Stimulated activated CD4-positive, alpha-beta T cell treated with anti-CD3 and anti-CD28 coated beads, Interleukin-4, amount 100 ng/mL, for 24 hours (primary cell): ENCODE data around the gene PIGN.
"Not testable (repeated sequence)": the region's sequence is repeated elsewhere in the genome, so short reads cannot be mapped to it uniquely, and the experiment has no call there.

Source experiments
- DNase-seq: peaks from one replicate; pipeline ENCODE4 v3.0.0-alpha.2; 2020

Gene PIGN

DNA sequence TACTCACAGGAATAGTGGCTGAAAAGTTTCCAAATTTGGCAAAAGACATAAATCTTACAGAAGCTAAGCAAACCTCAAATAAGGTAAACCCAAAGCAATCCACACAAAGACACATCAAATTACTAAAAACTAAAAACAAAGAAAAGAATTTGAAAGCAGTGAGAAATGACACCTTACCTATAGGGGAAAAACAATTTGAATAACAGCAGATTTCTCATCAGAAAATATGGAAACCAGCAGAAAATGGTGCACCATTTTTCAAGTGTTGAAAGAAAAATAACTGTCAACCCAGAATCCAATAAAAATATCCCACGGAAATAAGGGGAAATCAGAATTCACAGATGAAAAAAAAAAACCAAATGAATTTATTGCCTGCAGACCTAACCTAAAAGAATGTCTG lies 138.6 kb downstream of the PIGN start:
- DNase-seq: no peak

DNA sequence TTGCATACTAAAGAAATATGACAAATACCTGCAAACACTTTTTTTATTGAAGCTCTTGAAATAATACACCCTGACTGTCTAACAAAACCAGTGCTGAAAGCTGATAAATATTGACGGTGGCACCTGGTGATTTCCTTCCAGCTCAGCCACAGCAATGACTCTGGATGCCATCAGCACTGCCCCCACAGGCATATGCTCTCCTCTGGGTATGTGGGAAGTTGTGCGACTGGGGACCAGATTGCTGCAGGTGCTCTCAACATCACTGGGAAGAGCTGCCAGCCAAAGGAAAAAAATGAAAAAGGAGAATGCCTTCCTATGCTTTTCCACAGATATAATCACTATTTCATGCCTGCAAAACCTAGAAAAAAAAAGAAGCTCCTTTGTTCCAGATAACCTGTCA lies 141.5 kb downstream of the PIGN start:
- DNase-seq: no peak

DNA sequence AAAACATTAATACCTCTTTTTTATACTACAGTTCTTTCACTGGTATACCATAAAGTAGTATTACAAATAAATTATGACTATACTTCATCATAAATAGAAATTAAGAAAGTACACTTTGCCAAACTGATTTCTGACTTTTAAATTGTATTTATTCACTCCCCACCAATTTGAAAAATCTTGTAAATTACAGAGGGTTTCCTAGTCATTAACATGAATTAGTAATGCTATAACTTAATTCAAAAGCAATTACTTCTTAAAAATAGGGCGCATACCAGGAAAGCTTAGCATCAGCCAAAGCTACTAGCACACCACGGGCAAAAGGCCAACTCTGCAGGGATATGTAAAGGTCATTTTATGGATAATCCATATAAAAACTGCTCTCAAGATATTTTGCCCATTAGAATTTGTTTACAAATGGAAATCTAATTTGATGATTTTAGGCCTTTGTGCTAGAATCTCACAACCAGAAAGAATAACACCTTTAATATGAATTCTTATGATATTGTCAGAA lies 142.3 kb downstream of the PIGN start:
- no peak for DNase-seq

DNA sequence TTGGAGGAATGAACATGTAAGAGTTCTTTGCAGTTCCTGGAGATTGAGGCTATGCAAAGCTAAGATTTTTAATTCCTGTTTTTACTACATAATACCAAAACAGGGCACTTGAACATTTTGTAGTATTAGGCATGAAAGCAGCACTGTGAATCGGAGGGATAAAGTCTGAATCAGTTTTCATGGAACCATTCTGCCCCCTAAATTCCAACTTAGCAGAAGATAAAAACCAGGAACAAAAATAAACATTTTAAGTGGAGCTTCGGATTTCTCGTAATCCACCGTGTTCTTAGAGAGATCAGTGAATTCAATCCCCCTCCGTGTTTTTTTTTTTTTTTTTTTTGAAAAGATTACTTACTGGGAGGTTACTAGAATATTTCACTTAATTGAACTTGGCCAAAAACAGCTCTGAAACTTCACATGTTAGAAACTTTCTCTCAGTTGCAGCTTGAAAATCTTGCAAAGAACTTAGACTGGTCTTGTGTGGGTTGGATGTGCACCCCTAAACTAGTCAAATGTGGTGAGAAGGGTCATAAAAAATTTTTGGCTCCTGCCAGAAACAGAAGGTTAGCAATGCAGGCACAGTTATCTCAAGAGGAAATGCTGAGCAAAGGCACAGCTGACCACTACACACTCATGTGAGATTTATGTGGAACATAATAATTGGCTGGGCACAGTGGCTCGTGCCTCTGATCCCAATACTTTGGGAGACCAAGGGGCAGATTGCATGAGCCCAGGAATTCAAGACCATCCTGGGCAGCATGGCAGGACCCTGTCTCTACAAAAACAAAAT lies 148.7 kb downstream of the PIGN start:
- no peak for DNase-seq

DNA sequence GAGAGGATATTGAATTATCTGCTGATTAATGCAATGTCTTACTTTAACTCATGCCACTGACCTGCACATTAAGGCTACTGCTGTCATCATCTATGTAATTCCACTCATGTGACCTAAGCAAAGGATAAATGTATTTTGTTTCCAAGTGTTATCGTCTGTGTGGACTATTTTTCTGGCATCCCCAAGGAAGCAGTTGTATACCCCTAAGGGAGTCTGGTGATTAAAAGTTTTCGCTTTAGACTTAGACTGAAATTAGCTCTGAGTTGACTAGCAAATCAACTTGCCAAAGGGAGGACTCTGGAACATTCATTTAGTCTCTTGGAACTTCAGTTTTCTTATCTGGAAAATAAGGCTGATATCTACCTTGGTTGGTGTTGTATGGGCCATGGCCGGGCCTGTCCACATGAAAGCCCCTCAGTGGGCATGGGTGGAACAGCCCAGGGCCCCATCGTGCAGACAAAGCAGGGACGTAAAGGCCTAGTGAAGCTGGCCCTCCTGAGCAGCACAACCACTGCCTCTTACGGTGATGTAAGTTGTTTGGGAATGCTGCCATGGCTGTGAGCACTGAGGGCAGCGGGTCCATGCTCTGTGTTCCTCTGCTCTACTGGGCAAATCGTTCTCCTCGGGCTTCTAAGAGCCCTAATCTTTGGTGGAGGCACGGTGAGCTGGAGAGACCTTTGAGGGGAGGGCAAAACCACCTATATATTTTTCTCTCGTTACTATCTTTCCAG lies 149.7 kb downstream of the PIGN start:
- no peak for DNase-seq

DNA sequence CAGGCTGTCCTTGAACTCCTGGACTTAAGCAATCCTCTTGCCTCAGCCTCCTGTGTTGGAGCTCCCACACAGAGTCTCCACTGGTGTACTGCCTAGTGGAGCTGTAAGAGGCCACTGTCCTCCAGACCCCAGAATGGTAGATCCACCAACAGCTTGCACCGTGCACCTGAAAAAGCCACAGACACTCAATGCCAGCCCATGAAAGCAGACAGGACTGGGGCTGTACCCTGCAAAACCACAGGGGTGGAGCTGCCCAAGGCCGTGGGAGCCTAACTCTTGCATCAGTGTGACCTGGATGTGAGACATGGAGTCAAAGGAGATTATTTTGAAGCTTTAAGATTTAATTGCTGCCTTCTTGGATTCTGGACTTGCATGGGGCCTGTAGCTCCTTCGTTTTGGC lies 152.6 kb downstream of the PIGN start:
- DNase-seq: not testable (repeated sequence)

DNA sequence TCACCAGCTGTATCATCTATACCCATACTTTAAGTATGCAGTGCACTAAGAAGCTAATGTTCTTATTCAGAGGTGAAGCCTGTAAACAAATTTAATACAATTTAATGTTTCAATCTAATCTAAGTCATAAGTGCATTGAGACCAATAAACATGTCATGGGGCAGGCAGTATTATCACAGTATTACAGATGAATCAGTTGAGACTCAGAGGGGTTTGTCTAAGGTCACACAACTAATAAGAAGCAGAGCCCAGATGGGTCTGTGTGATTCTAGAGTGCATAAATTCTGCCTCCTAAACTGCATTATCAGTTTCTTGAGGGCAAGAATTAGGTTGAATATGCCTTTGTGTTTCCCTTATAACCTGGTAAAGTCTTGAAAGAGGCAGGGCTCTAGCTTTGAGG lies 153.1 kb downstream of the PIGN start:
- no peak for DNase-seq

DNA sequence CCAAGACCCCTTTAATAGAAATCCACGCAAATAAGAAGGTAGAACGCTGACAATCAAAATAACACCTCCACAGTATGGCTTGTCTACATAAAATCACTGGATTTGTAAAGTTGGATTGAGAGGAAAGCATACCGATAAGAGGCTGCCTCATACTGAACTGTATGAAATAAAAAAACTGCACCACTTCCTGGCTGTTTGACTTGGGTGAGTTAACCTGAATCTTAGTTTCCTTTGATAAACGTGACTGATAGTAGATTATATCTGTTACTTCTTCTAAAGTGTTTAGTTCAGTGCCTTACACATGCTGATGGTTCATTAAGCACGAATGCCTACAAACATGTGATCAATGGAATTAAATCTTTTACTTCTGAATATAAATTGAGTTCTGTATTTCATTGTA lies 153.6 kb downstream of the PIGN start:
- no peak for DNase-seq

DNA sequence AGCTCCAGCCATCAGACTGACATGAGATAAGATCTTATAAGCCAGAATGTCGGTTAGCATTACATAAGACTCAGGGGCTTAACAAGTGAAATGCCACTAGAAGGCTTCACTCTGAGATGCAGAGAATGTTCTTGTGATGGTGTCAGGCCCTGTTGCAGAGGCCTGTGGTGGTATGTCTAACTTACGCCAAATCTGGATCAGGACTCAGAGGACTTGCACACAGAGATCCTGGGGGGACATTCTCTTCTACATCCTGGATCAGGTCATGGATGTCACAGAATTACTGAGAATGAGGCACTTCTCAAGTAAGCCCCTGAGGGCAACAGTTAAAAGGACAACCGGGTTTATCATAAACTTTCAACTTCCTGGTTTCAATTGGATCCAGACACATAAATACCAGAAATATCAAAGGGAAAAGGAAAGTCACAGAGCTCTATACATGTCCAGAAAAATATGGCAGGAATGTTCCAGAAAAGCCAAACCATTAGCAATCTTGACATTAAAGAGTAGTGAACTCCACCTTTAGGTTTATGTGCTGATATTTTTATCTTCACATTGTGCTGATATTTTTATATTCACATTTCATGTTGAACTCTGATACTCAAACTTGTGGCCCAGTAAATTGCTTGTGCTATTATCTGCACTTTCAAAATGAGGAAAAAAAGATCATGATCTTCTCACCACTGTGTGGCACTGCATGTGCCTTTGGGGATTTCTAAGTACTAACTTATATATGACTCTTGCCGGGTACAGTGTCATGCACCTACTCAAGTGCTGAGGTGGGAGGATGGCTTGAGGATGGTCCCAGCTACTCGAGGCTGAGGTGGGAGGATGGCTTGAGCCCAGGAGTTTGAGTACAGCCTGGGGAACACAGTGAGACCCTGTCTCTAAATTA lies 156.5 kb downstream of the PIGN start:
- no peak for DNase-seq

DNA sequence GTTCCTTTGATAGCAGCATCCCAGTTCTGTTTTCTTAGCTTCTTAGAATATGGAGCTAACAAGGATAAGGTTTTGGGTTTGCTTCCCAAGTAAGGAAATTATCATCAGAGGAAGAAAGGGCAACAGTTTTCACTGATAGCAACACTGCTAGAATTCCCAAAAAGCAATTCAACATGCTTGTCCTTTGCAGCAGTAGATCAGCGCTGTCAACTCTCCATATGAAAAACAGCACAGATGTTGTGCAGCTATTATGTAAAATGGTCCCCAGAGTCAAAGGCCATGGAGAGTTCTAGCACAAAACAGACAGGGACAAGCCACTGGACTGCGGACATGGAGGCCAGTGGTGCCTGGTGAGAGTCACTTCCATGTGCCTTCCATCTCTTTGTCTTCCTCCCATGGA lies 158.1 kb downstream of the PIGN start:
- no peak for DNase-seq

DNA sequence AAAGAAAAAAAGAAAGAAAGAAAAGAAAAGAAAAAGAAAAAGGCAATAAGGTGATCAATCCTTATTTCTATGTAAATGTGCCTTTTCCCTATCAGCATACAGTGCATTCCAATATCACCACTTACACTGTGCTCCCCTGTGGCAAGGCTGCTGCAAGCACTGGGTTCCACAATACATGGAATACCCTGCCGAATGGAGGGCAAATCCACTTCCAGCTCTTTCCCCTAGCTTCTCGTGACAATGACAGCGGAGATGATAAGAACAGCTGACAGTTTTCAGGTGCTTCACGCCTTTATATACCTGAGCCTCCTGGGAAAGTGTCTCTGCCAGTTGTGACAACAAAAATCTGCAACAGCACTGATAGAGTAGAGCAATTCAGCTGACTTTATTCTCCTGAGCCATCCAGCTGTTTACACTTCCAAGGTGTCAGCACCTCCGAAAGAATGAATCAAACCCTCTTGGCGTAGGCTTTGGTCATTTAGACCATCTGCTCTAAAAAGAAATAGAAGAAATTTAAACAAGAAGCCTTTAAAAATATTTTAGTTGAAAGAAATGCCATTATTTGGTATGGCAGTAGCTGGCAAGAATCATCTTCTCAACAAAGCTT lies 158.8 kb downstream of the PIGN start:
- no peak for DNase-seq

DNA sequence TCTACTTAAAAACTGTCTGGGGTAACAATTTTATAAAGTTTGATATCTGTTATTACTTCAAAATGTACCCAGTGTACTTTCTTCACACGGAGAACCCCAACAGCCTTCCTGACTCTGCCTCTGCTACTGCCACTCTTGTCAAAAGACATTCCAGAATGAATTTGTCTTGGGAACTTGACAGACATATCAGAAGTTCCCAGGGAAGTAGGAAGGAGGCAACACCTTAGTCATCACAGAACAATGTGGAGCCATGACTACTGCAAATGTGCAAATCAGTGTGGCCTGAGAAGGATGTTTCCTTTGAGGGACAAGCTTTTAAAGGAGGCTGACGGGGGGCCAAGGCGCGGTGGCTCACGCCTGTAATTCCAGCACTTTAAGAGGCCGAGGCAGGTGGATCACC lies 160.3 kb downstream of the PIGN start:
- no peak for DNase-seq

DNA sequence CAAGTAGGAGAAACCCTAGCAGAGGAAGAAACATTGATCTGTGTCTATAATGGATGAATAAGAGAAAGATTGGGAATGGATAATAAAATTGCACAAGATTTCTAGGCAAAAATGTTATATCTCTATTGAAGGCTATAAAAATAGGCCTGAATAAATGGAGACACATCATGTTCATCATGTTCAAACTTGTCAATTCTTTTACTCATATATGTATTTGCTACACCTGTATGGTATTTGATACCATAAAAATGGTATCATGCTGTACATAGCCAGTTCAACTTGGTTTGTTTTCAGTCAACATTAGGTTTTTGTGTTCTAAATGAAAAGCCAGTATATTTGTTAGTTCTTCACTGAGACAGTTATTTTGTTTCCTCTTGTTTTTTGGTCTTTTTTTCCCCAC lies 161.9 kb downstream of the PIGN start:
- DNase-seq: no peak

DNA sequence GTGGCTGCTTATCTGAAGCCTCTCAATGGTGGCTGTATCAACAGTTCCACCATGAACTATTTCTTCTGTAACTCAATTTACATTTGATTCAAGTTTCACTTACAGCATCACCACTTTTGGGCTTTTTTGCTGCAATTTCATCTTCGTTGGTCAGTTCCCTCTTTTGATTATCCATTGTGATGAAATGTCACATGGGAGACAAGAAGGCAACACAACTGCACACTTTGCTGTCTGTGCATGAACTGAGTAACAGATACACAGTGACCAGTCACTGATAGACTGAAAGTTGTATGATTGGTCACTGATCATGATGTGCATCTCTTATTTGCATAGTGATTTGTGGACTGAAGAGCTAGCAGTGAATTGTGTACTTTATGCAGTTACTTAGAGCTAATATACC lies 163.3 kb downstream of the PIGN start:
- no peak for DNase-seq

DNA sequence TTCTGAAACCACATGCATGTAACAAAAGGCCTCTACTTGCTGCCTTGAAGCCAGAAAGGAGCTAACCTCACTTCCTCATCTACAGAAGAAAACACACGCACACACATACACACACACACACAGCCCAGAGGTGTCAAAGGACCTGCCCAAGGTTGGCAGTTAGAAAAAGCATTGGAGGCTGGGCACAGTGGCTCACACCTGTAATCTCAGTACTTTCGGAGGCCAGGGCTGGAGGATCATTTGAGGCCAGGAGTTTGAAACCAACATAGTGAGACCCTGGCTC lies 168.2 kb downstream of the PIGN start:
- no peak for DNase-seq

DNA sequence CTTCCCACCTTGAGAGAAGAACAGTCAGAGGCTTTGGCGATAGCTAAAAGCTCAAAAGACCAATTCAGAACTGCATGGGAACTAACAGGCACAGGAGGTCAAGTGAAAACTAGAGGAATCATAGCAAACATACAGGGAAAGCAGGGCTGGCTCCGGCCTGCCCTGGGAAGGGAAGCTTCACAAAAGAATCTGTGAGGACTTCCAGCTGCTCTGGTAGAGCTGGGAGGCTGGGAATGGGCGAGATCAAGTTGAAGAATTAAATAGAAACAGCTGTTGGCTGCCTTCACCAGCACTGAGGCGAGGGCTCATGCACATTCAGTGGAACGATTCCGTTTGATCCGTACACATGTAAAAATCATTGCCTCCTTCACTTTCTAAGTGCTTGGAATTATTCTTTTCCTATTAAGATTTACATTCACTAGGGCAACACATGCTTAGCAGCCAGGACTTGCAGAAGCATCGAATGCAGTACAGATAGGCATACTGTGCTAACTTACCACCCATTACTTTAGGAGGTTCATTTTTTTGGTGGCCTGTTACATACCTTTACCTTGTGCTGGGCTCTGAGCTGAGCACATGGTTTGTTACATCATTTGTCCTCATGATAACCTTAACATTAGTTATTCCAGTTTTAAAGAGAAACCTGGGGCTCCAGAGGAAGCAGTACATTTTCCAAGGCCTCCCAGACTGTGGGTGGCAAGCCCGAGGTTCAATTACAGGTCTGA lies 168.7 kb downstream of the PIGN start:
- DNase-seq: no peak

DNA sequence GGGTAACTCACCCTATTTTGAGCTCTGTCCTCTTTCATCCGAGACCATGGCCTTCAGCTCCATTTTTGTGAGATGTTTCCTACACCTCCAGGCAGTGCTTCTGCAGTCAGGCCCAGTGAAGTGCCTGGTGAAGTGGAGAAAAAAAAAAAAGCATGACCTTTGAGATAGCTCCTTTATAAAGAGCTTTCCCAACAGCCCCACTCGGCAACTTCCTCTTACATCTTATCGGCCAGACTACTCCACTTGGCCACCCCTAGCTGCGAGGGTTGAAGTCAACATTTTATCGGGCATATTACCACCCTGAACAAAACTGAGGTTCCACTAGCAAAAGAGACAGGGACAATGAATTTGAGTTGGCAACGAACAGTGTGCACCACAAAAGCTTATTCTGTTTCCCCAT lies 169.2 kb downstream of the PIGN start:
- DNase-seq: no peak

DNA sequence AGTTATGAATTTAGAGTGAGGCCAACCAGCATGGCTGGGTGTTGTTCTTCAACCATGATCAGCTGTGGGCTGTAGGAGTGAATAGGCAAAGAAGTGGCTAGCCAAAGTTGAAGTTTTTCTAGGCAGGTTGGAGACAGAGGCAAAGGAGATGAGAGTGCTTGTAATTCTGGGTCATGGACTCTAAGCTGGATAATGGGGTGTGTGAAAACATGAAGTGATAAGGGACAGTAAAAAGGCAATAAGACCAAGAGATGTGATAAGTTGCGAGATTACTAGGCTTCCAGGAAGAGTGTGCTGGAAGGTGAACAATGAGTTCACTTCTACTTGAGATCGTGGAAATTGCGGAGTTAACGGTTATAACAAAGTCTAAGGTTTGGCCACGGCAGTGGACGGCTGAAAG lies 175.4 kb downstream of the PIGN start:
- DNase-seq: no peak

DNA sequence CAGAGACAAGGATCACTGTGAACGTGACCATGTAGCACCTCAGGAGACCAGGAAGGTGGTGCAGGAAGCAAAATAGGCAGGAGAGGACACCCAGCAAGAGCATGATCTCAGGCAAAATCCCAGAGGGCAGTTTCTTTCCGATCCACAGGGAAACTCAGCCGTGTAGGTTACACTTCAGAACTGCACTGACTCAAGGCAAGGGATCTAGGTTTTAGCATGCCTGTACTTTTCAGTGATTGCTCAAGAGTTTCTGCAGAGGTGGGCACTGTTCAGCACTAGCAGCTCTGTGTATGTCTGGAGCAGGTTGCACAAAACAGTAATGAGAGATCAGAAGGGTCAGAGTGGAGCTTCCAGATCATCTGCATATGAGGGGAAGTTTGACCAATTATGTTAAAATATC lies 177.3 kb downstream of the PIGN start:
- no peak for DNase-seq

DNA sequence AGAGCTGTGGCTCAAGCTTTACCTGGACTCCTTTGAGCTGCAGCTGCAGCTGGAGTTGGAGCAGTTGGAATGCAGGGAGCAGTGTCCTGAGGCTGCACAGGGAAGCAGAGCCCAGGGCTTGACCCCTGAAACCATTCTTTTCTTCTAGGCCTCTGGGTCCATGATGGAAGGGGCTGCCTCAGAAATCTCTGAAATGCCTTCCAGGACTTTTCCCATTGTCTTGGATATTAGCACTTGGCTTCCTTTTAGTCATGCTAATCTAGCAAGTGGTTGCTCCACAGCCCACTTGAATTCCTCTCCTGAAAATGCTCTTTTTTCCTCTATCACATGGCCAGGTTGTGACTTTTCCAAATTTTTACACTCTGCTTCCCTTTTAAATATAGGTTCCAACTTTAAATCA lies 185.5 kb downstream of the PIGN start:
- DNase-seq: no peak

DNA sequence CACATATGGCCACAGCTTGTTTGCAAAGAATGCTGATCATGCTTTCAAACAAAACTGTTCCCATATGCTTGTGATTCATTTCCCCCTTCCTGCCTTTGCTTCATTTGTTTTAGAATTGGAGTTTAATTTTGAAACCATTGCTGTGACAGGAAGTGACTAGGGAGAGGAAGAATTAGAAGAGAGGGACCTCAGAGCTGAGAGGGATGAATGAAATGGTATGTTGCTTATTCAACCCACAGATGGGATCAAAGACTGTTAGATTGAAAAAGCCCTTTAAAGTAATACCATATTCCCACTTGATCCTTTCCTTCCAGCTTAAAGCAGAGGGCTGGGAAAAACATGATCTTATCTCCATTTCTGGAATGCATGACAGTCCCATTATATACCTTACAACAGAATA lies 187.9 kb downstream of the PIGN start:
- no peak for DNase-seq

DNA sequence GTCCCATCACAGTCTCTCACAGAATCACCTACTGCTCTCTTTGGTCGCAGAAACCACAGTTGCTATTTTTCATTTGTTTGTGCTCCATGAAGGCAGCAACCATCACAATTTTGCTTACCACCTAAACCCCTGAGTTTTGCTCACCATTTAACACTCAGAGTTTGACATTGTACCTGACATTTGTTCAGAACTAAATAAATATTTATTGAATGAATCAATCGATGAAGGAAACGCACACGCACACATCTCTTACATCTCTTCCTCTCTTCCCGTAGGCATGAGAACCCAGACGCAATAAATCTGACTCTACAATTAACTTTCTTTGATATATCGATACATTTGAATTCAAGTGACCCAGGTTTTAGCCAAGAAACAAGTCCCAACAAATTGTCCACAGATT lies 188.5 kb downstream of the PIGN start:
- DNase-seq: no peak

DNA sequence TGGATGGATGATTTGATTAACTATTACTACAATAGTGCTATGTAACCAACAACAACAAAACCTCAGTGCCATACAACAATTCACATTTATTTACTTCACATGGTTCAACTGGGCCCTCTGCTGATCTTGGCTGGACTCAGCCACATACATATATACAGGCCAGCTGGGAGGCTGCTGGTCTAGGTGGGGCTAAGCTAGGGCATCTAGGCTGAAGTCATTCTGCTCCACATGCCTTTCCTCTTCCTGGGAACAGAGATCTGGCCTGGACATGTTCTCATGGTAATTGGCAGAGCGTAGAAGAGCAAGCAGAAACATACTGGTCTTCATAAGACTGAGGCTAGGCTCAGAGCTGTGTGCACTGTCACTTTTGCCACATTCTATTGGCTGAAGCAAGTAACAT lies 191.2 kb downstream of the PIGN start:
- no peak for DNase-seq
